Measurements from ENCODE around the gene HES2.
"Not testable (repeated sequence)": the region's sequence is repeated elsewhere in the genome, so short reads cannot be mapped to it uniquely, and the experiment has no call there.

The HES2 gene, protein sequence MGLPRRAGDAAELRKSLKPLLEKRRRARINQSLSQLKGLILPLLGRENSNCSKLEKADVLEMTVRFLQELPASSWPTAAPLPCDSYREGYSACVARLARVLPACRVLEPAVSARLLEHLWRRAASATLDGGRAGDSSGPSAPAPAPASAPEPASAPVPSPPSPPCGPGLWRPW

DNA sequence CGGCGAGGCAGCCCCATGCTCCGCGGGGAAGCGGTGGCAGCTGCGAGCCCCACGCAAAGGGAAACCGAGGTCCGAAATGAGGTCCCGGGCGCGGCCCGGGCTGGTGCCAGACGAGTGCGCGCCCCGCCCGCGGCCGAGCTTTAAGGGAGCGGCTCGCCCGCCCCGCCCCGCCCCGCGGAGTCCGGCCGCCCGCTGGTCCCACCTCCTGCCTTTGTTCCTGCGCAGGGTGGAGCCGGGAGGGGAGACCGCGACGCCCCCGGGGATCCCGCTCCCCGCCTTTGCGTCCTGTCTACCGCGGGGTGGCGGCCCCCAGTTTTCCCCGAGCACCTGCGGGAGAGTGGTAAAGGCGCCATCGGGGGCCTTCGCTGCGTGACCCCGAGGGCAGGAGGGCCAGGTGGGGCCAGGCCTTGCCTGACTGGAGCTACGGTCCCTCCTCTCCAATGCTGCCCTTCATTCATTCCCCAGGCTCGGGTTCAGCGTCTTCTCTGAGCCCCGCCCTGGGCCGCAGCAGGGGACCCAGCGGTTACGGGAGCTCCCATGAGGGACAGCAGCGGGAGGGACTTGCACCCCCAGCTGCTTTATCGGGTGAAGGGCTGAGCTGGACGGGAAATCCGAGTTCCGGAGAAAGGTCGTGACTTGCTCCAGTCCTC is at the start of gene HES2:
TSS of gene HES2 (minus strand) at position 116 of the 650 bp plus-strand sequence. CDS start at position 17, 99 bp downstream.
- no peak for DNase-seq

DNA sequence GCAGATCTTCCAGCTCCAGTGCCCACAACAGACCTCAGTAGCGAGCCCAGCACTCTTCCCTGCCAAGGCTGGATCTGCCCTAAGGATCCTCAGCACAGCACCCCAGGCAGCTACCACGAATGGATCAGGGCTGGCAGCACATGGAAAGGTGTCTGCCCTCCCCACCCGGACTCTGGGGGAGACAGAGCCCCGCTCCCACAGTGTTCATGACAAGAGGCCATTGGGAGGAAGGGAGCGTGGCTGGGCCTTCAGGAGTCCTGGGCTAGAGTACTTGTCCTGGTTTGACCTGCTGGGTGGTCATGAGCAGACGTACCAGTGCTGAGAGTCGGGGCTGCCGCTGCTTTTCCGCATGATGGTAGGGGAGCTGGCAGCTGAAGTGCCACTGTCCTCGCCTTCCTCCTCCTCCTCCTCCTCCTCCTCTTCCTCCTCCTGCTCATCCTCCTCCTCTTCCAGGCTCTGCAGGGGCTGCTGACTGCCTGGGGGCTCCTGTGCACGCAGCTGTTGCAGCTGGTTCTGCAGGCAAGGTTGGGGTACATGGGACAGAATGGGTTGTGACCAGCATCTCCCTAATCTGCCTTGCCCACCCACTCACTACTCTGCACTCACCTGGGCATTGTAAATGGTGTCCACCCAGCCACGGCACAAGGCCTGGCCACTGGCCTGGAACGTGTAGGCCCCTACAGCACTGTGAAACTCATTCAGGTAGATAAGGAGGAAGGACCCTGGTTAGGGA is 49.2 kb upstream of the HES2 start:
- no peak for DNase-seq

DNA sequence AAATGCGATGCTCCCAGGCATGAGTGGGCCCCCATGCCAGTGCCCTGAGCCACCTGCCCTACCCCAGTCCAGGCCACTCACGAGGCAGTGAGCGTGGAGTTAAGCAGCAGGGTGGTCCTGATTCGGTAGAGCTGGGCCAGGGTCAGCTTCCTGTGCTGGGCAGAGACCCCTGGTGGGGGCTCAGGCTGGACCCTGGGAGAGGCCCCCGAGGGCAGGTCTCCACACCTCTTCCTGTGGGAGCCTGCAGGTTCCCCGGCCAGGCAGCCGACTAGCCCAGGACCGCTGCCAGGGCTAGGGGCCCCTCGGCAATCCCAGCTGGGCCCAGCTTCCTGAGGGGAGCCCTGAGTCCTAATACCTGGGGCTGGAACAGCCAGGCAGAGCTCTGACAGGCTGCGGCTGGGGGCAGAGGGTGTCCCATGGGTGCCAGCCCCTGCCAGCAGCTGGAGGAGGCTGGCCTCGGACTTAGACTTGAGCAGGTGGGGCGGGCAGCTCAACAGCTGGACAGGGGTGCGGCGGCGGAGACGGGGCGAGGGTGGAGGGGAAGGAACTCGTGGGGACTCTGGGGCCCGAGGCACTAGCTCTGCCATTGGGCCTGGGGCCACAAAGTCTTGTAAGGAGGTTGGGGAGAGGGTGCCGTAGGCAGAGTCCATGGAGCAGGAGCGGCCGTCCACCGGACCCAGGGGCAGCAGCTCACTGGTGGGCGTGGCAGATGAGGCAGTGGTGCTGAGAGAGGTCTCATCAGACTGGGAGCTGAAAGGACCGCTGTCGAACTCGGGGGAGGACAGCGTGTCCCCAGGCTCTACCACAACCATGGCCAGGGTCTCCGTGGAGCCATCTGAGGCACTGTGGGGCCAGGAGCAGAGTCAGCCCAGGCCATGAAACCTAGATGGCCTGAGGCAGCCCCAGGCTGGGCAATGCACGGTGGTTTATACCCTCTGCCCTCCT is 48.3 kb upstream of the HES2 start:
- DNase-seq: no peak

DNA sequence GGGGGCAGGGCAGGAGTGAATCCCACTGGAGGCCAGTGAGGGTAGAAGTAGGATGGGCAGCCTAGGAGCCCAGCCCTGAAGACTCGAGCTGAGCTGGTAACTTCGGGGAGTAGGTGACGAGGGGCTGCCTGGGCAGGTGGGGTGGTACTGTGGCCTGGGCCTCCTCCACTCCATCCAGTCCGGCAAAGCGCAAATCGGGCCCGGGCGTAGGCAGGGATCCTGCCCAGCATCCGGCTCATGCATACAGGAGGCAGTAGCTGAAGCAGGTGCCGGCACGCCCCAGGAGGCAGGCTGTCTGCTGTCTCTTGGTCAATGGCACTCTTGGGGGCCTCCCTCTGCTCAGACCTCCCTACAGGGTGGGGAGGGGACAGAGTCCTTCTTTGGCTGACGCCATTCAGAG is 47.5 kb upstream of the HES2 start:
- no peak for DNase-seq

DNA sequence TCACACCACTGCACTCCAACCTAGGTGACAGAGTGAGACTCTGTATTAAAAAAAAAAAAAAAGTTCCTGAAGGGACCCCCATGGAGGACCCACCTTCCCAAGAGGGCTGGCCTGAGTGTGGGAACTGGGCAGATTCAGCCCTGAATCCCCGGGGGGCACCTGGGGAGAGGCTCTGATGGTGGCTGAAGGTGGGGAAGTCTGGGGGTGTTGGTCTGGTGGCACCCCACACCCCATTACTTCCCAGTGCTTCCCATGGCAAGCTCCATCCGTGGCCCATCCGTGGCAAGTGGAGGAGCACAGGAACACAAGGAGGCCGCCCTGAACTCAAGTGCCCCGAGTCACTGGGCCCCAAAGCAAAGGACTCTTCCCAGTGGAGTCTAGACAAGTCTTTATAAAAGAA is 47.0 kb upstream of the HES2 start:
- DNase-seq: no peak

DNA sequence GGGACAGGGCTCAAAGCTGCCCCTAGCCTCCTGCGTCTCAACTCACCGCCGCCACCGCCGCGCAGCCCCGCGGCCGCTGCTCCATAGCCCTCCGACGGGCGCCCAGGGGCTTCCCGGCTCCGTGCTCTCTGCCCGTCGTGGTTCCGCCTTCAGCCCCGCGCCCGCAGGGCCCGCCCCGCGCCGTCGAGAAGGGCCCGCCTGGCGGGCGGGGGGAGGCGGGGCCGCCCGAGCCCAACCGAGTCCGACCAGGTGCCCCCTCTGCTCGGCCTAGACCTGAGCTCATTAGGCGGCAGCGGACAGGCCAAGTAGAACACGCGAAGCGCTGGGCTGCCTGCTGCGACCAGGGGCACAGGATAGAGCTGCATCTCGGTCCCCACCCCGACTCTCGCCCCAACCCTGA is 46.3 kb upstream of the HES2 start, which contains the start of gene TNFRSF25:
TSS of gene TNFRSF25 (minus strand) at position 151 of the 400 bp plus-strand sequence. CDS start at position 85, 66 bp downstream.
- no peak for DNase-seq

DNA sequence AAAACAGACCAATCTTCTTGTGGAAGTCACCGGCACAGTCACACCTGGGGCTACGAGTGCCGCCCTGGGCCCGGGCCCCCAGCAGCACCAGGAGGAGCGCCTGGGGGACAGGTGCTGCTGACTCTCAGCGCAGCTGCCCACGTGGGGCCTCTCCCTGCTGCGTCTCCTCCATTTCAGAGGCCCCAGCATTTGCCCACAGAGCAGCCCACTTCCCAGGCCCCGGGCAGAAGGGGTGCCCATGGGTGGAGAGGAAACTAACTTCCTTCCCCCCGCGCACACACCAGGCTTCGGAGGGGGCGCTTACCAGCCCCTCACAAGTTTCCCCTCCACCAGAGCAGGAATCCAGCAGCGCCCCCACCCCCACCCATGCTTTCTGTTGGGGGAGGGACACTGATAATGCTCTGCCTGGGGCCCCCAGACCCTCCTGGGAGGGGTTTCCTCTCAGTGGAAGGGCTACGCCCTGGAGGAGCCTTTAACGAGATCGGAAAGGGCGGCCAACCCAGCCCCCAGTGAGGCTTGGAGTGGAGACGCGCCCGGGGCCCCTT is 45.8 kb upstream of the HES2 start:
- no peak for DNase-seq

DNA sequence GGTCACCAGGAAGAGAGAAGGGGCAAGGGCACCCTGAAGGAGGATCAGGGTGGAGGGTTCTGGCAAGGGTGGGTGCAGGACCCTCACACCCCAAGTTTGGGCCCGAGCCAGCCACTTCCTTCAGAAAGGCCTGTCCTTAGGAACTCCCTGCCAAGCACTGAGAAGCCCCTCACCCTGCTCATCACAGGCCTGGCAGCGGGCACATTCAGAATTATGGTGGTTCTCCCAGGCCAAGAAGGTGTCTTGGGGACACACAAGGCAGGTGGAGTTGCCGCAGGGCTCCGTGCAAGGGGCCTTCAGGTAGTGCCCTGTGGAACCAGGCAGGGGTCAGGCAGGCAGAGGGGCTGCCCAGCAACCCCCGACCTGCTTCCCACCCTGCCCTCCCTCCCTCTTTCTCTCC is 45.2 kb upstream of the HES2 start:
- DNase-seq: no peak

DNA sequence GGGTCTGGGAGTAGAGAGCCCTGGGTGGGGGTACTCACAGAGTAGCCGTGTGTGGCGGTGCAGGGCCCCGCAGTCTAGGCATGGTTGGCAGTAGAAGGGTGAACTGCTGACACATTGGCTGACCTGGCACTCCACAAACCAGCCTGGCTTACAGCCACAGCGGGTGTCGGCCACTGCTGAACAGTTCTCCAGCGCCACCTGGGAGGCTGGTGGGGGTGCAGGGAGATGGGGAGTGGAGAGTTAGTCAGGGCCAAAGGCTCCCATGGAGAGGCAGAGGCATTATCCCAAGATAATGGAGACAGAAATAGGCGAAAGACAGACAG is 44.8 kb upstream of the HES2 start:
- DNase-seq: no peak

DNA sequence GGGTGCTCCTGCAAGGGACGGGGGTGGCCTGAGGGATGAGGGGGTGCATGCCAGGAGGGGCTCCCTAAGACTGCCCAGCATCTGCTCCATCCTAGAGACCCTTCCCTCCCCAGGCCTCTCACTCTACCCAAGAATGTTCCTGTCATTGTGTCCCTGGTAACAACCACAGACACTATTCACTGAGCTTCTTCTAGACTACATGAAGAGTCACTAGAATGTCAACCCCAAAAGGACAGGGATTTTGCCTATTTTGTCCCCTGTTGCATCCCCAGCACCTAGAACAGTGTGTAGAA is 43.3 kb upstream of the HES2 start:
- no peak for DNase-seq

DNA sequence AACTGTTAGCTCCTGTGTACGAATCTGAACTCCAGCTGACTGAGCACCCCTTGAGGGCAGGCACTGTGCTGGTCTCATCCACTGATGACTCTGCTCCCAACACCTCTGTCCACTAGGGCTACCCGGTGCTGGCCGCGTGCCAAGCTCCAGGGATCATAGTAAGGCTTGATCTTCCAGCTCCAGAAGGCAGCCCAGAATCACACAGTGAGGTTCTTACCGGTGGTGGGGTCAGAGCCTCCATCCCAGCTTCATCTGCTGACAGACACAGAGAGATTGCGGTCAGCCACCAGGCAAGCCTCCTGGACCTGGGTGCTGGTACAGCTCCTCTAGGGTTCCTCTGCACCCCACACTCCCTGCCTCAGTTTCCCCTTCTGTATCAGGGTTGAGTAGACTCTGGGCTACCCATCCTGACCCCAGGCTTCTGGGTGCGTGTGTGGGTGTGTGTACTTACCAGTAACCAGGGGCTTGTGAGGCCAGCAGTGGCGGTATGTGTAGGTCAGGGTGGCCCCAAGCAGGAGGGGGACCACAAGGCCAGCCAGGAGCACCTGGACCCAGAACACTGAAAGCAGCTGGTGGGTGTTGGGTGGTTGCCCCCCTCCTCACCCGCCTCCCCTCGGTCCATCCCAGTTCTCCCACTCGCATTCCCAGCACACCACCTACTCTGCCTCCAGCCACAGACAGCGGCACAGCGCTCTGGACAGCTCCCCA is 42.8 kb upstream of the HES2 start:
- DNase-seq: no peak

DNA sequence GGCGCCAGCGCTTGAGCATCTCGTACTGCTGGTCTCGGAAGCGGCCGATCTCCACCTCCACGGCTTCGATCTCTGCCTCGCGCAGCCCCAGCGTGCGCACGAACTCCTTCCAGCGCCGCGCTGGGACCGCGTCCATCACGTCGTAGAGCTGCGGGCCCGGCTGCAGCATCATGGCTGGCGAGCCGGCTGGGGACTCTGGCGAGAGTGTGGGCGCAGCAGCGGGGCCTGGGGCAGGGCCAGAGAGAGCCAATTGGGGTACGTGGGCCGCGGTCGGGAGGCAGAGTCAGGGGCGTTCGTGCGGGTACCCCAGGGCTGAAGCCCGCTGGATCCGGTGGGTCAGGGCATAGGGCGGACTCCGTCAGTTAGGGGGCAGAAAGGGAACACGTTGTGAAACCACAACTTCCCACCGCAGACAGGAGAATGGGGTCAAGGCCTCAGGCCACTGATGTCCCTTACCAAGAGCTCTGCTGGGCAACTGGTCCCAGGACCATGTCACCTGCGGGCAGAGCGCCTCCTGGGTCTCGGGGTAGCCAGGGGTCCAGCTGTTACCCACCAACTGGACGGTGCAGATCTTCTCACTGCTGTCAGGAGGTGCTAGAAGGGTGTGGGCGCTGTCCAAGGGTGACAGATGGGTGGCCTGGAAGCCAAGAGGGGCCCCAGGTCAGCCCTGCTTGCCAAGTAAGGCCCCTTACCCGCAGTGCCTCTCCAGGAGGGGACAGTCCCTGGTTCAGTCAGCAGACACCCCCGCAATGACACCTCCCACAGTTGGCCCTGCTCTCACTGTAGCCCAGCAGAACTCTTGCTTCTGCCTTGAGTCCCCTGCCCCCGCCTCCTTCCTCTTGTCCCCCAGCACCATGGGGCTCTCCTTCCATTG is 42.1 kb upstream of the HES2 start:
- no peak for DNase-seq

DNA sequence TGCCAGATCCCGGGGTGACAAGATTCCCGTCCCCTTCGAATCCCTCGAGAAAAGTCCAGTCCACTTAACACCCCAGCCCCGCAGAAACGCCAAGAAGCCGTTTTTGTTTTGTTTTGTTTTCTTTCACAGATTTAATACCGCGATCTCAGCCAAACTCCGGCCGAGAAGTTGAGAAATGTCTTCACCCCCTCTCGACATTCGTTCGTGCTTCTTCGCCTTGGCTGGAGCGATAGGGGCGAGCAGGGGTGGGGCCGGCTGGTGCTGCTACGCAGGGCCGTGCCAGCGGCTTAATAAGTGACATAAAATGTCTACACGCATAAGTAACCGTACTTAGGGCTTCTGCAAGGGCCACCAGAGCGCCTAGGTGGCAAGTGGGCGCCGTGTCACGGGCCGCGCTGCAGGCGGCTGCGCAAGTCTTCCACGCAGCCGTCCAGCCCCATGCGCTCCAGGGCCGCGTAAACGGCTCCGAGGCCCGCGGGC is 41.4 kb upstream of the HES2 start:
- DNase-seq: no peak

DNA sequence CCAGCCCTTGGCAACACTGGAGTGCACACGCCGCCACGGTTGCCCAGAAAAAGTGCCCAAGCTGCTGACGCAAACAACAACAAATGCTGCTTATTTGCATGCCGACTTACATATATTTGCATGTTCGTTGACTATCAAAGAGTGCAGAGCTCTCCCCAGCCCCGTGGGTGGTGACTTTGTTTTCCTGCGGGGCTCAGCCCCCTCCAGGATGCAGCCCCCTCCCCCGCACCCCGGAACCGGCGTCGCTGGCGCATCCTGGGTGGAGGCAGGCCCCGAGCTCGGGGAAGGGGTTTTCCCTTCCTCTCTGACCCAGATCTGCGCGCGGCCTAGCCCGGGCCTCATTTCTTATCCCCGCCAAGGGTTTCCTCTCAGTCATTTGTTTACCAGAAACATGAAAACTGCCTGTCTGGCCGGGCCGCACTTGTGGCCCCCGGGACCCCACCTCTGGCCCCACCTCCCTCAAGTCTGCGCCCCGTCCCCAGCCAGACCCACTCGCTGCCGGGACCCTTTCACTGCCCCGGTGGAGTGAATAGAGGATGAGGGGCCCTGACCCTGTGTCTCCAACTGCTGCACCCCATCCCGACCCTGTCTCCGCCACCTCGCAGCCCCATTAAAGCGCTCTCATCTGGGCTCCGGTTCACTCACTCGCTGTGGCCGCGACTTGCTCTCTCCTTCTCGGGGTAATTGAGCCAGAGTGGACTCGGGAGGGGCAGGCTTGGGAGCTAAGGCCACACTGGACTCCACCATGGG is 40.8 kb upstream of the HES2 start:
- DNase-seq: no peak

DNA sequence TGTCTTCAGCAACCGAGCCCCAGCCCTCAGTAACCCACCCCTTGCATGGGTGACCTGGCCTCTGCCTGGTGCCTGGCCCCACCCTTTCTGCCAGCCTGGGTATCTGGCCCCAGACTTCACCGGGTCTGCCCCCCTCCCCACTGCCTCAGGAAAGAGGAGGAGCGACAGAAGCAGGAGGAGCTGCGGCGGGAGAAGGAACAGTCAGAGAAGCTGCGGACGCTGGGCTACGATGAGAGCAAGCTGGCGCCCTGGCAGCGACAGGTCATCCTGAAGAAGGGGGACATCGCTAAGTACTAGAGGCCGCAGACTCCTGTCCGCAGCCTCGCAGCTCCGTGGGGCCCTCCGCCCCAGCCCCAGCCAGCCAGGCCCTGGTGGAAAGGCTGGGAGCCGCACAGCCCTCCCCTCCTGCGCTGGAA is 40.1 kb upstream of the HES2 start:
- DNase-seq: no peak

DNA sequence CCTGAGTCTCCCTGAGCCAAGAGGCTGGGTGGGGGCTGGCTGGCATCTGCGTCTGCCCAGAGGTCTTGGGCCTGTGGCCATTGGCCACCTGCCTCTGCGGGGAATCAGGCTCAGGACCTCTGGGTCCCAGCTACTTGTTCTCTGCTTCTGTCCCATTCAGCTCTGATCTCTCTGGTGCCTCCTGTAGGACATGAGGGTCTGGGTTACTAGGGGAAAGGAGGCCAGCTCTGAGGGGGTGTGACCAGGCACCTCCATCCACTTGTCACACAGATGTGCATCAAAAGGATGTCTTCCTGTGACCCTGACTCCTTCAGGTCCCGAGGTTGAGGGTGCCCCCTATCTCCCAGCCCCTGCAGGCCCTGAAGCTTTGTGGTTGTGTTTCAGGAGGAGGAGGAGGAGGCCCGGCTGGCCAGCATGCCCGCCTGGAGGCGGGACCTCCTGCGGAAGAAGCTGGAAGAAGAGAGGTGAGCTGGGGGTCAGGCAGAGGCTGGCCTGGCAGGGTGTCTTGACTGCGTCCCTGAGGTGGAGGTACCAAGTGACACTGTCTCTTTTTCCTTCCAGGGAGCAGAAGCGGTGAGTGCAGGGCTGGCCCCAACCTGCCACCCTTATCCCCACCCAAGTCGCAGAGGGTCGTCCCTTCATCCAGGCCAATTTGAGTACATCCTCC is 37.2 kb upstream of the HES2 start:
- no peak for DNase-seq

DNA sequence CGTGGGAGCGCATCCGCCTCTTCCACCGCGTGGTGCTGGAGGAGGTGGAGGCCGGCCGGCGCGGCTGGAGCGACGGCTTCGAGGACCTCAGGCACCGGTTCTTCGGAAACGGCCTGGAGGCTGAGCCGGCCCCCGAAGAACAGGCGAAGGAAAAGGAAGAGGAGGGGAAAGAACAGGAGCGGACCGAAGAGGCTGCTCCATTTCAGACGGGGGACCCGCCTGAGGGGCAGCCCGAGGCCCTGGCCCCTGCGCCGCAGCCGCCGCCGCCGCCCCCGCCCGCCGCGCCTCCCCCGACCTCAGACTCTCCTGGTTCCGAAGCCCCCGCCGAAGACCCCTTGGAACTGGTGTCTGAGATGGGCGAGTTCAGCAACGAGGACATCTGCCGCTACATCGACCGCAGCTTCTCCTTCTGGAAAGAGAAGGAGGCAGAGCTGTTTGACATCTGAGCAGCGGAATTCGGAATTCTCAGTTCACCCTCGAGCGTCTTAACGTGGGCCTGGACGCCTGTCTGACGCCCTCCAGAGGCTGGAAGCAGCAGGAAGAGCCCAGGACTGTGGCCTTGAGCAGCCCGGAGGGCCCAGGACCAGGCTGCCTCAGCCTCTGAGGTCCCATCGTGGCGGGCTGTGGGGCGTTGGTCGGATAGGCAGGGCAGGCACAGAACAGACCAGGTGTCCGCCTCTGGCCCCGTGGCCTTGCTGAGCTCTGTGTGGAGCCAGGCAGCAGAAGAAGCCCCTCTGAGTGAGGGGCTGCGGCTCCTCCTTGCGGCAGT is 36.2 kb upstream of the HES2 start:
- not testable (repeated sequence) for DNase-seq

DNA sequence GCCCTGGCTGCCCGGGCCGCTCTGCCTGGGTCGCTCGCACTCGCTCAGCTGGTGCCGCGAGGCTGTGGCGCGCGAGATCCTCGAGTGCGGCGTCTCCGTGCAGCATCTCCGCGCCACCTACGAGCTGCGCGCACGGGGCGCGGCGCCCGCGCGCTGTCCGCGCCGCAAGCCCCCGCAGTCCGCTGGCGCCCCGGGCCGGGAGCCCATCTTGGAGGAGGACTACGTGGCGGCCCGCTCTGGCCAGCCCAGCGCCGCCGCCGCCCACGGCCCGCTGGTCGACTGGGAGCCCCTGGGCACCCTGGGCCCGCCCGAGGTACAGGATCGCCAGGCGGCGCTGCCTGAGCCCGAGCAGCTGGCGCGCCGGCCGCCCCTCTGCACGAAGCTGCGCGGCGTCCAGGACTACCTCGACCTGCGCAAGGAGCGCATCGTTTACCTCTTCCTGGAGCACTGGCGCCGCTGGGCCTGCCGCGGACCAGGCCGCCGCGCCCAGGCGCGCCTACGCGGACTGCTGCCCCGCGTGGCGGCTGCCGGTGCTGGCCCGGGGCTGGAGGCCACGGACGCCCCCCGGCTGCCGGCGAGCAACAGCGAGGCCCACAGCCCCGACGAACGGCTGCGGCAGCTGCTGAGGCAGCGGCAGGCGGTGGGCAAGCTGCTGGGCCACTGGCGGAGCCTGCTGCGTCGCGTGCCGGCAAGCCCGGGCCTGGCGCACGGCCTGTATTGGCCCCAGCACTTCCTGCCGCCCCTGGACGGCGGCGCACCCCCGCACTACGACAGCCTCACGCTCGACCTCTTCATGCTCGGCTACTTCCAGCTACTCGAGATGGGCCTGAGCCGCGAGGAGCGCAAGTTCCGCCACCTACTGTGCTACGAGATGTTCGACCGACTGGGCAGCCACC is 35.4 kb upstream of the HES2 start:
- no peak for DNase-seq
